Left ventricle myocardium inferior (tissue), 1 donor: ENCODE measurements around the gene DCST1. TPM values are rescaled to one million over a fixed set of nuclear protein-coding genes. Genes with fewer than 3 reads are reported as not detected.

Source experiments
- DNase-seq: peaks from one replicate; pipeline ENCODE4 v3.0.0-alpha.2; 2020
- H3K27ac ChIP-seq: fragments of 200-600 bp; replicated peaks from 2 replicates; pipeline ENCODE4 v1.8.0; 2021
- H3K27me3 ChIP-seq: fragments of 200-600 bp; 2 replicates; pipeline ENCODE4 v1.8.0; 2021; ENCODE audit warnings: low read depth
- H3K36me3 ChIP-seq: fragments of 200-600 bp; 2 replicates; pipeline ENCODE4 v1.8.0; 2021
- H3K4me1 ChIP-seq: fragments of 200-600 bp; 2 replicates; pipeline ENCODE4 v1.8.0; 2021
- H3K4me3 ChIP-seq: fragments of 200-600 bp; 2 replicates; pipeline ENCODE4 v1.8.0; 2021; ENCODE audit warnings: mild to moderate bottlenecking, moderate library complexity
- H3K9me3 ChIP-seq: fragments of 200-600 bp; replicated peaks from 2 replicates; pipeline ENCODE4 v1.8.0; 2021
- CTCF ChIP-seq: fragments of 200-600 bp; IDR thresholded peaks from 2 replicates; pipeline ENCODE4 v1.8.0; 2021; ENCODE audit warnings: antibody characterized with exemption, mild to moderate bottlenecking, borderline replicate concordance
- intact Hi-C: fragments of 100-400 bp; cut with micrococcal nuclease; formaldehyde crosslinking; loops from one replicate; pipeline ENCODE4 v1.11.0; 2022
- total RNA-seq: library from RNA; stranded (reverse); fragmentation: NEBNext Ultra II Directional; extraction: Animal tissue kit (Norgen Biotek cat#: 25700); gene quantifications from one replicate; pipeline ENCODE4 v1.2.1, GENCODE V29; 2021
- donor health status: DM: no; HTN: yes; CAD: no; lungs with severe emphysema.

The DCST1 gene
- total RNA-seq, 1 donor from 2014 or later, result not detected

- H3K4me3 ChIP-seq, result no peak overlapping the region
- H3K36me3 ChIP-seq, result no peaks in the 10 kb centered on the region
- H3K9me3 ChIP-seq, result no peaks in the 10 kb centered on the region
- intact Hi-C loops, result no loop called here
- H3K27ac ChIP-seq, result no peak overlapping the region
- no peak for DNase-seq
- no peak for TF ChIP-seq CTCF
- peaks cover 27% of the 10 kb centered on the region for H3K4me1 ChIP-seq
- H3K27me3 ChIP-seq, result no peaks in the 10 kb centered on the region
These were observed 35.0 kb downstream of the DCST1 start for GRCh38 chr1:155068599-155068998.

- no peak for DNase-seq
- H3K9me3 ChIP-seq, result no peaks in the 10 kb centered on the region
- H3K27me3 ChIP-seq, result no peaks in the 10 kb centered on the region
- peaks cover 17% of the 10 kb centered on the region for H3K4me1 ChIP-seq
- H3K36me3 ChIP-seq, result no peaks in the 10 kb centered on the region
- H3K4me3 ChIP-seq, result no peak overlapping the region
- H3K27ac ChIP-seq, result no peak overlapping the region
- intact Hi-C loops, result no loop called here
- TF ChIP-seq CTCF, result no peak
These were observed 36.0 kb downstream of the DCST1 start for GRCh38 chr1:155069551-155070157.

- TF ChIP-seq CTCF, result no peak
- DNase-seq, result no peak
- intact Hi-C loops, result no loop called here
- no peak overlapping the region for H3K27ac ChIP-seq
- peak overlapping the region; percentile 66 for H3K4me3 ChIP-seq
- H3K27me3 ChIP-seq, result no peaks in the 10 kb centered on the region
- H3K9me3 ChIP-seq, result no peaks in the 10 kb centered on the region
- no peaks in the 10 kb centered on the region for H3K36me3 ChIP-seq
- peaks cover 17% of the 10 kb centered on the region for H3K4me1 ChIP-seq
These were observed 36.6 kb downstream of the DCST1 start for GRCh38 chr1:155070158-155070621.

- Histone ChIP-seq H3K27ac (peak overlapping the region; percentile 60), H3K9me3 (no peaks in the 10 kb centered on the region), H3K27me3 (no peaks in the 10 kb centered on the region), H3K36me3 (no peaks in the 10 kb centered on the region), H3K4me3 (peak overlapping the region; percentile 66), H3K4me1 (peaks cover 17% of the 10 kb centered on the region)
- peak; percentile 62 for TF ChIP-seq CTCF
- peak; percentile 78 for DNase-seq
- intact Hi-C loops, result no loop called here
These were observed 37.3 kb downstream of the DCST1 start for GRCh38 chr1:155070721-155071569.

GRCh38 chr1:155071701-155072100 is 38.1 kb downstream of the DCST1 start:
- Histone ChIP-seq H3K4me3 (no peak overlapping the region), H3K27me3 (no peaks in the 10 kb centered on the region), H3K4me1 (peaks cover 17% of the 10 kb centered on the region), H3K9me3 (no peaks in the 10 kb centered on the region), H3K36me3 (no peaks in the 10 kb centered on the region), H3K27ac (peak overlapping the region; percentile 60)
- no peak for DNase-seq
- intact Hi-C loops, result no loop called here
- no peak for TF ChIP-seq CTCF
